Measurements from ENCODE around the gene YPEL4. TPM values are rescaled to one million over a fixed set of nuclear protein-coding genes. Genes with fewer than 3 reads are reported as not detected.
A peak's percentile ranks its signal among the peaks of the same experiment; 100 is the strongest.

Gene YPEL4
- polyA plus RNA-seq, 10 donors = 1.1 to 3.4 (median 1.6) TPM

DNA sequence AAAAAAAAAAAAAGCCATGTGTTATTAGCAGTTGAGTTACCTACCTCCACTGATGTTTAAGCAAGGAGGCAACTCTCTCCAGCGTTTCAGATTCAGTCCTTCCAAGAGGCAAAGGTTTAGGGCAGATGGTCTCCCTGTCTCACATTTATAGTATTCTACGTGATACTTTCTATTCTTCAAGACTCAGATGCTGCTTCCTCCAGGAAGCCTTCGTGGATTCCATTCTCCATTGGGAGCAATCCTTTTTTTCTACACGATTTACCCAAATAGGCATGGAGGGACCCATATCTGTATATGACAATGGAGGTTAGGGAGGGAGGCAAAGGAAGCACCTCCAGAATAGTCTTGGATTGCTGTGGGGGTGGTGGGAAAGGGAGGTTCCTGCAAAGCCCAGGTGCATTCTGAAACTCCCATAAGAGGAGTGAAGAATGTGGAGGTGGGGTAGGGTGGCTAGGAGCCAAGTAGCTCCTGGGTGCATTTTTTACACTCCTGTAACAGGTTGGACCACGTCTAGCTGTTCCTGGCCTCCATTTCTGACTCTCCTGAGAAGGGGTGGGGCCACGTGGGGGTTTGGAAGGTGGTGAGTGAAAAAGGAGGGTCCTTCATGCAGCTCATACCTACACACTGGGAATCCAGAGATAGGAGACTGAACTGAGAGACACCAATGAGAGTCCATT lies 16.2 kb downstream of the YPEL4 start:
- no peak for DNase-seq

DNA sequence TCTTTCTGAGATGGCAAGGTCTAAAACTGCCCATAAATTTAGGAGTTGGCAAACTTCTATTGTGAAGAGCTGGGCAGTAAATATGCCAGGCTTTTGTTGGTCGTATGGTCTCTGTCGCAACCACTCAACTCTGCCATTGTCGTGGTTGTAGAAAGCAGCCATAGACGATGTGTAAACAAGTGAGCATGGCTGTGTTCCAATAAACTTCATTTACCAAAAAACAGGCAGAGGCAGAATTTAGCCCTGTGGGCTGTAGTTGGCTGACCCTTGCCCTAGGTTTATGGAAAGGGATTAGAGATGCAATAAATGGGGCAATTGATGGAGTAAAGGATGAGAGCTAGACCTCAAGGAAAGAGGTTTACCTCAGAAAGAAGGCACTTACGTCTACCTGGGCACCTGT lies 17.6 kb downstream of the YPEL4 start:
- no peak for DNase-seq

DNA sequence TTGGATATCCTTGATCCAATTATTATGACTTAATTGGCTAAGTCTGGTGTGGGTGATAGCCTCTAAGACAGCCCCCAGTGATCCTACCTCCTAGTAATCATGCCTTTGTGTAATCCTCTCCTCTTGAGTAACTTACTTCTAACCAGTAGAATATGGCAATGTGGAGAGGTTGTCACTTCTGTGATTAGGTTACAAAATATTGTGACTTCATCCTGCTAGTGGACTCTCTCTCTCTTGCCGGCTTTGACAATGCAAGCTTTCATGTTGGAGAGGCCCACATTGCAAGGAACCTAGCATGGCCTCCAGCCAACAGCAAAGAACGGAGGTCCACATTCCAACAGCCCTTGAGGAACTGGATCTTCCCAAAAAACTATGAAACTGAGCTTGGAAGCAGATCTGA lies 19.5 kb downstream of the YPEL4 start:
- no peak for DNase-seq

DNA sequence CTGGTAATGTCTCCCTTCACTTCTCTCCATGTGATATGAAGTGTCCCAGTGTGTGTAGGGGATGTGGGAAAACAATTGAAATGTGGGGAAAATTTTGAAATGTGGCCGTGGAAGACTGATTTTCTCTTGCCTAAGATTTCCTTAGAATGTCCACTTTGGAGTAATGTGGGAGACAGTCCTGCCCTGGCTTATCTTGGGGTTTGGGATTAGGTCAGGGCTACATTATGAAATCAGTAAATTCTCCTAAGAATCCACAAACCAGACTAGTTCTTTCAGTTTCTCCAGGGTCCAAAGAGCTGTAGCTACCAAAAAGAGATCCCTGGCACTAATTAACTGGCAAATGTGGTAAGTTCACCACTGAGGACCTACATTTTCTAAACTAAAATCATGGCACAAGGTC lies 22.8 kb downstream of the YPEL4 start:
- DNase-seq = no peak

DNA sequence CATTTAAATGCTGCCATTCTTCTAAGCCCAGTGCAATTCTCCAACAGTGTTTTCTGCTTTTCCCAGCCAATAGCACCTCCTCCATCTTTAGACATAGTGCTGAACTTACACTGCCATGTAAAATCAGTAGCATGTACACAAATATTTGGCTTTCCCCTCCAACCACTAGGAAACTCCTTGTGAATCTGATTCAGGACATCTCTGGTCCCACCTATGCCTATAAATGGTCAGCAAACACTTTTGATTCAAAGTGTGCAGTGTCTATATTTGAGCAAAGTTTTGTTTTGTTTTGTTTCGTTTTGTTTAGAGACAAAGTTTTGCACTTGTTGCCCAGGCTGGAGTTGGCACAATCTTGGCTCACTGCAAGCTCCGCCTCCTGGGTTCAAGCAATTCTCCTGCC lies 24.8 kb downstream of the YPEL4 start:
- no peak for DNase-seq

DNA sequence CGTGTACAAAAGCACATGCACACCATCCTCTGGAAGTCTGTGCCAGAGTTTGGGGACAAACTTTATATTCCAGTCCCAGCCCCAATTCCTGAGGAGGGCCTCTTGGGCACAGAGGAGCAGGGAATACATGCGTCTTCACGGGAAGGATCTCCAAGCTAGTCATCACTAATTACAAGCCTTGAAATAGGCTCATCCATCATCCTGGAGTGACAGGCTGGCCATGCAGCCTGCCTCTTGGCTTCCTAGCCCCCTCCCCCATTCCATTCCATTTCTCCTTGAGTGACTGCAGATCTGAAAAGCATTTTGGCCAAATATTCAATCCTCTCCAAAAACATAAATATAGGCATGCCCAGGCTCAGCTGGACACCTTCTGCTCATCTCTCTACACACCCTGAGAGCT lies 27.4 kb downstream of the YPEL4 start:
- no peak for DNase-seq

DNA sequence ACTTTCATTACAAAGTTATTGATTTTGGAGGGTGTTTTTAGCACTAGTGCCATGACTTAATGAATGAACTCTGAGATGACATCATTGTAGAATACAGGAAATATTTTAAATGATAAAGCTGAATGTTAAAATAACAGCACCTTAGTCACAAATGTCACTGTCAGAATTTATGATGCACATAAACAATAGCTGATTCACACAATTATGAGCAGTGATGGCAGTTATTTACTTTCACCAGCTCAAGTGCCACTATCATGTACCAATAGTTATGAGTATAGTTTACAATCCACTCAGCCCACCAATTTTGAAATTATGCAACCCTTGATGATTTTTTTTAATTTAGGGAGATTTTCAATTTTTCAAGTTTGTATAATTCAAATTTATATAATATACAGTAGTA lies 29.2 kb downstream of the YPEL4 start:
- no peak for DNase-seq

DNA sequence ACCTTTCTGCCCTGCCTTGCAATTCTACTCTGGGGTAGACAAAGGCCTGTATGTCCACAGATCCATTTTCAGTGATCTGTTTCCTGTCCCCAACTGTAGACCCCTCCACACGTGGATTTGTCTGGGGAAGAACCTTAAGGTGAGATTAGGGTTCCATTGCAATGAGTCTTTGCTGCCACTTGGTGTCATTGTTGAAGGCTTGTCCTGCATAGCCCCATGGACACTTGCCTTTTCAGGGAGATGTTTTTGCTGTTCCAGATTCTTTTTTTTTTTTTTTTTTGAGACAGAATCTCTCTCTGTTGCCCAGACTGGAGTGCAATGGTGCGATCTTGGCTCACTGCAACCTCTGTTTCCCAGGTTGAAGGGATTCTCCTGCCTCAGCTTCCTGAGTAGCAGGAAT lies 30.4 kb downstream of the YPEL4 start:
- DNase-seq = no peak

DNA sequence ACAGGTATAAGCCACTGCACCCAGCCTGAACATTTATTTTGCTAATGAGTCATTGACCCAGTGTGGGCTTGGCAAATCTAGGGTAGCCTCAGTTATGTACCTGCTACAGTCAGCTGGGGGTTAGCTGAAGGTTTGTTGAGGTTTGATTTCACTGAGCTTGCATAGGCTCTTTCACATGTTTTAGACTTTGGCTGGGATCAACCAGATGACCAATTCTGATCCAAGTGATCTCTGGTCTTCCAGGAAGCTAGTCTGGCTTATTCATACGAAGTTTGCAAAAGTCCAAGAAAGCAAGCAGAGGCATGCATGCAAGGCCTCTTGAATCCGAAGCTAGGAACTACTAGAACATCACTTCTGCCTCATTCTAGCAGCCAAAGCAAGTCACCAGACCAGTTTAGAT lies 31.3 kb downstream of the YPEL4 start:
- no peak for DNase-seq

DNA sequence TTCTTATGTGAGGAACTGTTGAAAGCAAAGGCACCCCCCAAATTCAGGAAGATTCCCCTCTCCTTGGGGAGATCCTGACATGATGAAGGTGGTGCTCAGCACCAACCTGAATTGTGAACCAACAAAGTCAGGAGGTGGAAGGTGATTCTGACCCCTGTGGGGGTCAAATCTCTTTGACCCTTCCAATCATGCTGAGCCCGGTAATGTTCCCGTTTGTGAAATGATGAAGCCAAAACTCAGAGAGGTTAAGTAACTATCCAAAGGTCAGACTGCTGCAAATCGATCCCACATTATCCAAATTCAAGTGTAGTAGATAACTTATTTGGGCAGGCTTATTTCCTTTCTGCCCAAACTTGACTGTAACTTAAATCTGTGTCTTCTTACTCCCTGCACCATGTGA lies 33.1 kb downstream of the YPEL4 start:
- DNase-seq = no peak

DNA sequence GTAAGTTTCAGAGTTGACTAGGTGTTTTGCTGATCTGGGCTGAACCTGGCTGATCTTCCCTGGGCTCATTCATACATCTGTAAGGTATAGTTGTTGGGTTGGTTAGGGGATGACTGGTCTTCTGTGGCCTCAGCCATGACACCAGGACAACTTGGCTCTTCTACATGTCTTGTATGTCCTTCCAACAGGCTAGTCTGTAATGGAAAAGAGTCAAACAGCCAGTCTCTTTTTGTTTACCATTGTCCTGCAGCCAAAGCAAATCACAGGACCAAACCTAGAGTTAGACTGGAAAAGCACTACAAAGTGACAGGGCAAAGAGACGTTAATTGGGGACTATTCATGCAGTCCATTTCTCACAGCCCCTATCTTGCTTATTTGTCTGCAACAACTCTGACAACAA lies 34.4 kb downstream of the YPEL4 start:
- no peak for DNase-seq

DNA sequence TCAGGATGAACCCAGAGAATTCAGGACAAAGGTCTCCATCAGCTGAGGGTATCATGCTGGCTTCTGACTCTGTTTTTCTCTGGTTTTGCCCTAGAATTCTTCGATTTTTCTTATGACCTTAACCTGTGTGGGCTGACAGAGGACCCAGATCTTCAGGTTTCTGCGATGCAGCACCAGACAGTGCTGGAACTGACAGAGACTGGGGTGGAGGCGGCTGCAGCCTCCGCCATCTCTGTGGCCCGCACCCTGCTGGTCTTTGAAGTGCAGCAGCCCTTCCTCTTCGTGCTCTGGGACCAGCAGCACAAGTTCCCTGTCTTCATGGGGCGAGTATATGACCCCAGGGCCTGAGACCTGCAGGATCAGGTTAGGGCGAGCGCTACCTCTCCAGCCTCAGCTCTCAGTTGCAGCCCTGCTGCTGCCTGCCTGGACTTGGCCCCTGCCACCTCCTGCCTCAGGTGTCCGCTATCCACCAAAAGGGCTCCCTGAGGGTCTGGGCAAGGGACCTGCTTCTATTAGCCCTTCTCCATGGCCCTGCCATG lies 35.4 kb downstream of the YPEL4 start:
- DNase-seq = no peak

DNA sequence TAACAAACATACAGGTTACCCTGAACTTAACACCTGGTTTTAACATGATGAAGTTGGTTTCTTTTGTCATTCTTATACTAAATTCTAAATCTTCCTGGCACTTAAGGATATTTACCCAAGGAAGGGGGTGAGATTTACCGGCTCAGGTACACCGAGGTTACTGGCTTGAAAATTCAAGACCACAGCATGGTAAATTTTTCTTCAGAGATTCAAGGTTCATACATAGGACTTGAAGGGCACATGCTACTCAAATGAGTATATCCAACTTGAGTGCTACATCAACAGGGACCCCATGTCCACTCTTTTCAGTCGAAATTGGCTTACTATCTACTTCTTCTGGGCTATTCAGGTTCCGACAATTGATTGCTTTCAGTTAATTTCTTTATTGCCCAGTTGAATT lies 39.5 kb downstream of the YPEL4 start:
- no peak for DNase-seq

DNA sequence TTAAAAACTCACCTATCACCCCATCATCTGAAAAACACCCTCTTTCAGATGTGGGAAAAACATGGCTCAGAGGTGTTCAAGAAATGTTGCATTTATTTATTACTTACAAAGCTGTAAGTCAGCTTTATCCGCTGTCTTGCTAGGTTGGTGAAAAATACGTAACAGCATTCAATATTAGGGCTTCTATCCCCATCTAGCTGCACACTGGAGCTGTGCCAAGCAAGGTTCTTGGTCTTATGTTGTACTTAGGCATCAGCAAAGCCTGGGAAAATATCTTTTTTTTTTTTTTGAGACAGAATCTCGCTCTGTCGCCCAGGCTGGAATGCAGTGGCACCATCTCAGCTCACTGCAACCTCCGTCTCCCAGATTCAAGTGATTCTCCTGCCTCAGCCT lies 44.7 kb downstream of the YPEL4 start:
- peak in 1 of 3 donors; percentile 10 for DNase-seq

DNA sequence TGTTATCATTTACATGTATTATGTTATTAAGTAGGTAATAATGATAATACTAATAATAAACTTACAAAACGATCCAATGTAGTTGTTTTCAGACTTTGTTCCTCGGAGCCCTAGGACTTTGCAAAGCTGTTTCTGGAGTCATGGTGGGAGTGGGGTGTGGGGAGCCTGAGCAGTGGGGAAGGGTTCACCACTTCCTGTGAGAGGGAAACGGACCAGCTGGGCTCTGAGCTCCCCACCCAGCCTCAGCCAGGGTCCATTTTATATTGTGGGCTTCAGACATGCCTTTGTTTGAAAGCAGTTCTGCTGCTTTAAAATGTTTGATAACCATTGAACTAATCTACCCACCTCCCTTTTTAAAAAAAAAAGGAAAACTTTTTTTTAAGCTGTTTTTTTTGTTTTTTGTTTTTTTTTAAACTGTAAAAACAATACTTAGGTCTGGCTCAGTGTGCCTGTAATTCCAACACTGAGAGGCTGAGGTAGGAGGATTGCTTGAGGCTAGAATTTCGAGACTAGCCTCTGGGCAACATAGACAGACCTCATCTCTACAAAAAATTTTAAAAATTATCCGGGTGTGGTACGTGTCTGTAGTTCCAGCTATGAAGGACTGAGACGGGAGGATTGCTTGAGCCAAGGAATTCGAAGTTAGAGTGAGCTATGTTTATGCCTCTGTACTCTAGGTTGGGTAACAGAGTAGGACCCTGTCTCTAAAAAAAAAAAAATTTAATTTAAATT lies 45.2 kb downstream of the YPEL4 start:
- DNase-seq = peak in 1 of 3 donors; percentile 18

DNA sequence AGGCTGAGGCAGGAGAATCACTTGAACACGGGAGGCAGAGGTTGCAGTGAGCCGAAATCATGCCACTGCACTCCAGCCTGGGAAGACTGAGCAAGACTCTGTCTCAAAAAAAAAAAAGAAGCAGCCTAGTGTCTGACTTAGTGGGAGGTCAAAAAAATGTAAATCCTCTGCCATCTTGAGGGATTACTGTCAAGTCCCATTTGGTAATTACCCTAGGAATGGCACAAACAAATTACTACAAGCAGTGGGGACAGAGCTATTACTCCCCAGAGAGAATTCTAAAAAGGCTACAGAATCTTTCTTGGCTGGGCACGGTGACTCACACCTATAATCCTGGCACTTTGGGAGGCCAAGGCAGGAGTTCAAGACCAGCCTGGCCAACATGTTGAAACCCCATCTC lies 48.4 kb downstream of the YPEL4 start:
- no peak for DNase-seq

DNA sequence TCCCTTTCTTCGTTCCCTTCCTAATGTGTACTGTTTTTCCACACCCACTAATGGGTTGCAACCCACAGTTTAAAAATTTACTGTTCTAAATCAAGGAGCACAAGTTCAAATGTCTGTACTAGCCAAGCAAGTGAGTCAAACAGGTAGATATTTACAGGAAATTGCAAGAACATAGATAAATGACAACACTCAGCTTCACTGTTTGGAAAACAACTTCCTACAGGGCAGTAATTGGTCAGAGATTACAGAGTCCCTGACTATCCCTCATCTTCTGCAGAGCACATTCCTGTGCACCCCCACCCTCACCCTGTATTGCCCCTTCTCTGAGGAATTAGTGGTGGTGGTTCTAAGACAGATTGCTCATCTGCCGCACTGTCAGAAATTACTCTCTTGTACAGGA lies 50.3 kb downstream of the YPEL4 start:
- DNase-seq = no peak

DNA sequence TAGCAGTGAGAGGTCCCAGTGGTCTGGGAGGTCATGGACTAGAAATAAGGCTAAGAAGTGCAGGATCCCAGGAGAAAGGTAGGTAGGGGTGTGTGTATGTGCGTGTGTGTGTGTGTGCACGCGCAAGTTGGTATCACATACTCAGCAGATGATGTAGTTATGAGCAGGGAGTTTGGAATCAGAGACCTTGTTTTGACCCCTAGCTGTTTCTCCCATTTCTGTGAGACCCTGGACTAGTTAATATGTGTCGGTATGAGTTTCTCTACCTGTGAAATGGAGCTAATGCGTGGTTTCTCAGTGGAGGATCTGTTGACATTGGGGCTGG lies 50.9 kb downstream of the YPEL4 start:
- peak; percentile 44 to 79 (median 51) for DNase-seq

DNA sequence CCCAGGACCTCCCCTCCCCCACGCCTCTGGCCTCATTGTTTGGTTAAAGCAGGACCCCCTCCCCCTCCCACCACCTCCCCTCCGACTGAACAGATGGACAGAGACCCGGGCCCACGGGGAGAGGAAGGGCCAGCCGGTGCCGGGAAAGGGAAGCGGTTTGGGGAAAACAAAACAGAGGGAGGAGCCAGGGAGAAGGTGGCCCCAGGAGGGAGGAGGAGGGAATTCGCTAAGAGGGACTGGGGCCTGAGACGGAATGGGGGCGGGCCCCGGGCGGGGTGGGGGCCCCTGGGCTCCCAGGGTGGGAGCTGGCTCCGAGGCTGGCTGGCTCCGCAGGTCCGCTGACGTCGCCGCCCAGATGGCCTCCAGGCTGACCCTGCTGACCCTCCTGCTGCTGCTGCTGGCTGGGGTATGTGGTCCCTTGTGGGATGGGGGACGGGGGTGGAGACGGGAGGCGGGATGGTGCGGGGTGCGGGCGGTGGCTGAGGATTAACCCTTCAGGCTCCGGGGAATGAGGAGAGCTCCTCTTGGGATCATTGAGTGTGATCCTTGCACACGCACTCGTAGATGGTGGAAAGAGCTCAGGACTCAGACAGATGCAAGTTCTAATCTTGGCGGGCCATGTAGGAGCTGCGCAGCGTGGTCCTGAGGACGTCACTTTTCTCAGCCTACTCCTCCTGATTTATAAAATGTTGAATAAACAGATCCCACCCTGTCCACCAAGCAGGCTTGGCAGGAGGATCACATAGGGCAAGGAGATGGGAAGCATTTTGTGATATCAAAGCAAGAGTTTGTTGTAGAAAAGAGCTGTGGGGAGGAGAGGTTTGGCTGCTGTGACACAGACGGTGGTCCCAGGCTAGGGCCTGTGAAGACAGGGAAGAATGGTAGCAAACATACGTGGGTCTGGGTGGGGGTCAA lies 51.5 kb downstream of the YPEL4 start:
- DNase-seq = peak; percentile 70 to 94 (median 86)

DNA sequence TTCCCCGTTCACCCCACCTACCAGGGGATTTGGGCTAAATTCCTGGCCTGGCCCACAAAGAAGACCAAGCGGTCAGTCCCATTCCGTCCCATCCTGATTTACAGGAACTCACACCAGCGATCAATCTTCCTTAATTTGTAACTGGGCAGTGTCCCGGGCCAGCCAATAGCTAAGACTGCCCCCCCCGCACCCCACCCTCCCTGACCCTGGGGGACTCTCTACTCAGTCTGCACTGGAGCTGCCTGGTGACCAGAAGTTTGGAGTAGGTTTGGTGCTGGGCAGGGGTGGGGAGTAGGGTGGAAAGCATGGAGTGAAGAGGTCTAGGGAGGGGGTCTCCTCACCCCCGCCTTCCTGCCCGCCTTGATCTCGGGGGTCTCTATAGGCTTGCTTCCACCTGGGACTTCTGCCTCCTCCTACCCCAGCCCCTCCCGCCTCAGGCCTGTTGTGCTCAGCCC lies 52.2 kb downstream of the YPEL4 start, which contains the start of gene SERPING1:
TSS of gene SERPING1 (plus strand) at position 225 of the 455 bp plus-strand sequence. CDS start 586 bp downstream, outside the sequence.
- DNase-seq = peak; percentile 33 to 86 (median 75)

DNA sequence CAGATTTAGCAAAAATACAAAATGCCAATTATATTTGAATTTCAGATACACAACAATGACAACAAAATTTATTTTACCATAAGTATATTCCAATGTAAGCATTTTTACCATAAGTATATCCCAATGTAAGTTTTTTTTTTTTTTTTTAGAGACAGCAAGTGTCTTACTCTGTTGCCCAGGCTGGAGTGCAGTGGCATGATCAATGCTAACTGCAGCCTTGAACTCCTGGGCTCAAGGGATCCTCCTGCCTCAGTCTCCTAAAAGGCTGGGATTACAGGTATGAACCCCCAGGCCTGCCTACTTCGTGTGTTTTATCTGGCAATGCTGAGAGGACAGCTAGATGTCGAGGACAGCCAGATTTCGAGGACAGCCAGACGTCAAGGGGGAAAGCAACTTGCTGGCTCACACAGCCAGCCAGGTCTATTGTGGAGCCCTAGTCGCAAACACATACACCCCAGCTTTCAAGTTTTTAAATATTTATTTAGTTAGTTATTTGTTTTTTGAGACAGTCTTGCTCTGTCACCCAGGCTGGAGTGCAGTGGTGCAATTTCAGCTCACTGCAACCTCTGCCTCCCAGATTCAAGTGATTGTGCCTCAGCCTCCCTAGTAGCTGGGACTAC lies 53.3 kb downstream of the YPEL4 start:
- peak in 1 of 3 donors; percentile 29 for DNase-seq

All from muscle of back (tissue), 11 donors.